GM18499 (cell line): Measurements from ENCODE around the gene PXN.

Experiments
- ATAC-seq: cut with Tn5 transposase; IDR thresholded peaks from one replicate; pipeline ENCODE4 v1.9.1; 2021; ENCODE audit warnings: moderate number of reproducible peaks; ENCODE audit not compliant: insufficient read depth, unreplicated experiment

Gene PXN

DNA sequence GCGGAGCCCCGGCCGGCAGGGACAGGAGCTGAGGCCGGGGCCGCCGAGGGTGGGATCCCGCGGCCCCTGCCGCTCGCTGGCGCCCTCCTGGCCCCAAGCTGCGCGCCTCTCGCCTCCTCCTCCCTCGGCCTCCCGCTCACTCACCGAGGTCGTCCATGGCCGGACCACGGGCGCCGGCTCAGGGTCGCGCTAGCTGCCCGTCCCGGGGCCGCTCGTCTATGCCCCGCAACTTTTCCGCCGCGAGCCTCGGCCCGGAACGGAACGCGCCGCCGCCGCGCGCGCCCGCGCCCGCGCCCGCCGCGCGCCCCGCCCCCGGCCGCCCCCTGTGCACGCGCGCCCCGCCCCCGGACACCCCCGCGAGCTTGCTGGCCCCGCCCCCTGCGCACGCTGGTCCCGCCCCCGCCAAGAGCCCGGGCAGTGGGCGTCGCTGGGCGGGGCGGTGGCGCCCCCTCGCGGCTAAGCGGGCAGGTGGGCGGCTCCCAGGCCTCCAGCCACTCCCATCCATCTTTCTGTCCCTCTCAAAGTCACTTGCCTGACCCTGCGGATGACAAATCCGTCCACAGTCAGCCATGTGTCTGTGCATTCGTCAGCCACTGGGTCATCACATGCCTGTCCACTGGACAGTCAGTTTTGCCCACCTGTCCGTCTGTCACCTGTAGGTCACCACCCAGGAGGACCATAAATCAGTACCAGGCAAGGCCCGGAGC lies at the start of gene PXN:
Gene PXN (minus strand): TSS at position 258 of the 707 bp plus-strand sequence. CDS start 101 bp downstream, at position 157.
- no peak for ATAC-seq

DNA sequence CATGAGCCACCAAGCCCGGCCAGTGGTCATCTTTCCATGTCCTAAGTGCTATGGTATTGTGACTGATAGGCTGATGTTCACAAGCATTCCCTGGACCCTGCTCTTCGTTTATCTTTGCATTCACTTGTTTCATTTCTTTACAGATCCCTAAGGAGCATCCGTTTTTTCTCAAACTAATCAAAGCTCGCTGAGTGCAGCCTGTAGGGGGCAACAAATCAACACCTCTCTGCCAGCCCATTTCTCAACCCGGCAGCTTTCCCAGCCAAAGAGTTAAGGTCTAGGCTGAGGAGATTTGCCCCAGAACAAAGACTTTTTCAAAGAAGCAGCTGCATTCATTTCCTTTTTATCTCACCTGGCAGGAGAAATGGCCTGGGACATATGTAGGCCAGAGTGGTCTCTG lies 48.7 kb upstream of the PXN start:
- no peak for ATAC-seq

DNA sequence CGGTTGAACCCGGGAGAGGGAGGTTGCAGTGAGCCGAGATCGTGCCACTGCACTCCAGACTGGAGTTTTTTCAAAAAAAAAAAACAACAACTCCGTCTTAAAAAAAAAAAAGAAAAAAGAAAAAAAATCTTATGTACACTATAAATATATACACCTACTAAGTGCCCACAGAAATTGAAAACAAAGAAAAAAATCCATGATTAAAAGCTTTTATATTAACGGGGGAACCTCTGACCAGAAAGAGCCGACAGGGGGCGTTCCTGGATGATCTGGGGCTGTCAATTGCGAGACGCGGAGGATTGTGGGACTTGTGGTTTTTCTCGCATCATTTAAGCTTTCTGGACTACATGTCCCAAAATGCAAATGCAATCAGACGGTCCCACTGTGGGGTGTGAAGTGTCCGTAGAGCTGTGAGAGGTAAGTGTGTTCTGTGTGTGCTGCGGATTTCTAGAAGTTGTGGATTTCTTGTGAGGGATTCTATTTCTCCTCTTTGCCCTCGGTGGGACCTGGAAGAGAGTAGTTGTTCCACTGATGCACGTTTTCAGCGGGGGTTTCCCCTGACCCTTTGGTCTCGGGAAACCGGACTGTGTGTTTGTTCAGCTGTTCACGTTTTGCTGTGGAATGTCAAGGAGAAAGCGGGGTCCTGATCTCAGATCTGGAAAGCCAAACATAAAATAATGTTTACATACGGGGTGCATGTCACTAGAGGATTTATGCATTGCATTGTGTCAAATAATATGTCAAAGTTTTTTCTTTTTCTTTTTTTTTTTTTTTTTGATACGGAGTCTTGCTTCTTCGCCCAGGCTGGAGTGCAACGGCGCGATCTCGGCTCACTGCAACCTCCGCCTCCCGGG lies 36.7 kb upstream of the PXN start, which contains the start of gene SIRT4:
Gene SIRT4 (plus strand): TSS at position 360 of the 854 bp plus-strand sequence. CDS start 1,241 bp downstream, outside the sequence.
- peak; percentile 91 for ATAC-seq

DNA sequence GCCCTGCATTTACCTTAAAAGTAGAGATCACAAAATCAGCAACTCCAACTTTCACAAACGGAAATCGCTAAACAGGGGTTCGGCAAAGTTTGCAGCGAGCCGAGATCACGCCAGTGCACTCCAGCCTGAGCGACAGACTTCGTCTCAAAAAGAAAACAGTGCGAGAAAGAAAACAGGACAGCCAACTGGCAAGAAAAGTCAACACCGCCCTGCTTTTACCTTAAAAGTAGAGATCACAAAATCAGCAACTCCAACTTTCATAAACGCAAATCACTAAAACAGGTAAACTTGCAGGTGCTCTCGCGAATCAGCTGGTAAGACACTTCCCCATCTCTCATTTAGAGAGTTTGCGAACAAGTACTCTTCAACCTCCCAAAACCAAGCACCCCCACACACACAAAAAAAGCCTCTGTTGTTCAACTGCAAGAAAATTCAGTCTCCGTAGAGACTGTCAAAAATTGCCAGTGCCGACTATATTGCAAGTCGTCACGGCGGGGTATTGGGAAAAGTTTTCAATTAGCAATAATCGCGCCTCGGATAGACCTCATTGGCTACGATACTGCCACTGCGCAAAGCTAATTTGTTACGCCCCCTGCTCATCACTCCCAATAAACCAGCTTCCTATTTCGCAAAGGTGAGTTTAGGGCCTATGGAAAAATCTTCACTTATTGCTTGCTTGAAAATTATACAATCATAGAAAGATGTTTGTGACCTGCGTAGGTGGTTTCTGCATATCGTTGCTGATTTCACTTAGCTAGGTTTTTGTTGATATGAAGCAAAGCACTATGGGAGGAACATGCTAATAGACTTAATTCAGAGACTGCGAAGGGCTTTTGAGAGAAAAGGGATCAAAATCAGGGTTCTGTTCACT lies 27.4 kb upstream of the PXN start, which contains the start of gene RNU4-1:
Gene RNU4-1 (minus strand): TSS at position 577 of the 871 bp plus-strand sequence.
- no peak for ATAC-seq

DNA sequence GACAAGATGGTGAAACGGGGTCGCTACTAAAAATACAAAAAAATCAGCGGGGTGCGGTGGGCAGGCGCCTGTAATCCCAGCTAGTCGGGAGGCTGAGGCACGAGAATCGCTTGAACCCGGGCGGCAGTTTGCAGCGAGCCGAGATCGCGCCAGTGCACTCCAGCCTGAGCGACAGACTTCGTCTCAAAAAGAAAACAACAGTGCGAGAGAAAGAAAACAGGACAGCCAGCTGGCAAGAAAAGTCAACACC lies 26.8 kb upstream of the PXN start:
- no peak for ATAC-seq

DNA sequence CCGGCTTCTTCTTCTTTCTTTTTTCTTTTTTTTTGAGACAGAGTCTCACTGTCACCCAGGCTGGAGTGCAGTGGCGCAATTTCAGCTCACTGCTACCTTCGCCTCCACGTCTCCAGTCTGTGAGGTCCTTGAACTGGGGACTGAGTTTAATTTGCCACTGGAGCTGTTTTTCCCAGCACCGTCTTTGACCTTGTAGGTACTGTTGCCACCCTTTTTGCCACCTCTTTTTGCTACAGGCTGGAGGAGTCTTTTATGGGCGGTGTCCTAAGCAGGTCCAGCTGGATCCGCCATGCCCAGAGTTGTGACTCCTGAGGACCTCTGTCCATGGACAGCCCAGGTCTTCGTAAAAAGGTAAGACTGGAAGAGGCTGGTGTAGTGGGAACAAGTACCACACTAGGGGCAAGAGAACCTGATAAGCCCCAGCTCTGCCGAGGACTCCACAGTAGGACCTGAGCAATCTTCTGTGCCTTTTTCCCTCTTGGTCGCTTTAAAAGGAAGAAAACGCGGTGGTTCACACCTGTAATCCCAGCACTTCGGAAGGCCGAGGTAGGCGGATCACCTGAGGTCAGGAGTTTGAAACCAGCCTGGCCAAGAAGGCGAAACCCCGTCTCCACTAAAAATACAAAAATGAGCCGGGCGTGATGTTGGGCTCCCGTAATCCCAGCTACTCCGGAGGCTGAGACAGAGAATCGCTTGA lies 25.2 kb upstream of the PXN start:
- ATAC-seq = no peak

DNA sequence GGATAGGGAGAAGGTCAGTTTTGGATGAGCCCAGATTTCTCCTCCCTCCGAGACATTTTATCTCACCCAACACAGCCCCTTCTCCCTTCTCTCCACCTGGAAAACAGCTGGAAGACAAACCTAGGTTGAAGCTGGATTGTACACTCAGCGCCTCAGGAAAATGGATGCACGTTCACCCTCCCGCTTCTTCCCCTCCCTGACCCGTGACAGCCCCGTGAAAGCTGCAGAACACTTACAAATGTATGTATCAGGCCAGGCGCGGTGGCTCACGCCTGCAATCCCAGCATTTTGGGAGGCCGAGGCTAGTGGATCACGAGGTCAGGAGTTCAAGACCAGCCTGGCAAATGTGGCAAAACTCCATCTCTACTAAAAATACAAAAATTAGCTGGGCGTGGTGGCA lies 22.0 kb upstream of the PXN start:
- no peak for ATAC-seq

DNA sequence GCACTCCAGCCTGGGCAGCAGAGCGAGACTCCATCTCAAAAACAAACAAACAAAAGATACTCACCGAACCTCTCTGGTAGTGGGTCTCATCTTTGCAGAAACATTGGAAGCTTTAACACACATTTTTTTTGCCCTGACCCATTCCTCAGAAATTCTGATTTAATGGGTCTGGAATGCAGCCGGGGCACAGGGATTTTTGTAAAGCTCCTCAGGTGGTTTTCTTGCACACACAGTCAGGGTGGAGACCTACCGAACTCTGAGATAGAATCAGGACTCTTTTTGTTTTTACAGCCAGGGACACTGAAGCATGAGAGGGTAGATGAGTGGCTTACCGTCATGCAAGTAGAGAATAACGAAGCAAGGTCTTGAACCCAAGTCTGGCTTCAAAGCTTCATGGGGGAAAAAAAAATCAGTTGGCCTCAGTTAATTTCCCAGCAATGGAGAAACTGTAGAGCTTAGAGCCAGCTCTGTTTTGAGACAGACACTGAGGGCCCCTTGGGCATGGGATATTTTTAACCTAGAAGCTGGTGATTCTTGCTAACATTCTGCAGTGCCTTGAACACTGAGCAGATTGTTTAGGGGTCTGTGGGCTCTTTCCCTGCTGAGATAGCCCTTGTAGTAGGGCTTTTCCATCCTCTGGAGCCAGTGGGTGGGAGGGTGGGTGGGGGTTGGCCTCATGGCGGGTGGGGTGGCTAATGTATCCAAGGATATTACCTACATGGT lies 21.4 kb upstream of the PXN start:
- no peak for ATAC-seq

DNA sequence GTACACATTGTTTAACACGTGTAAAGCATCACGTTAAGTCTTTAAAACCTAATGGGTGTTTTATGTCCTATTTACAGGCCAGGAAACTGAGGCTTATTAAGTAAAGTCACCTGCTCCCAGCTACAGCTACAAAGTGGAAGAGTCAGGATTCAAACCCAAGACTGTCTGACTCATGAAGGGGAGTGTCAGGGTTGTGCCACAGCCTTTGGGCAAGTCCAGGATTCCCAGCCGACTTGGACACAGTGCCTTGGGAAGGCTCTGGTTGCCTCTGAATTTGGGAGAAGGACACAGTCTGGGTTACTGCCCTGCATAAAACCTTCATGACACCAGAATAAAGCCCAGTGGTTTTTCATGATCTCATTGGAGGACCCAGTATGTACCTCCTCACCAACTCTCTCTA lies 18.9 kb upstream of the PXN start:
- no peak for ATAC-seq

DNA sequence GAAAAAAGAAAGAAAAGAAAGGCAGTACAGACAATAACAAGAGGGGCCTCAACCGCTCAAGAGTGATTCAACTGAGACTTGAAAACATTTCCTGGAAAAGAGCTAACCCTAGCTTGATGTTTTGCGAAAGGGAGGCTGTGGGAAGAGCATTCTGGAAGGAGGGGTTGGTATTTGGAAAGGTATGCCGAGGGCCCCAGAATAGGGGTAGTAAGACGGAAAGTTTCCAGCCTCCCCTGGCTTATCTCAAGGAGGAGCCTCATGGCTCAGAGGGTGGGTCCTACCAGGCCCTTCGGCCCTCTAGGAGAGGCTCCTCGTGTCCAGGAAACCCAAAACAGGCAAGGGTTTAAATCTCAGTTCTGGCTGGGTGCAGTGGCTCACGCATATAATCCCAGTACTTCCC lies 17.8 kb upstream of the PXN start:
- ATAC-seq = no peak

DNA sequence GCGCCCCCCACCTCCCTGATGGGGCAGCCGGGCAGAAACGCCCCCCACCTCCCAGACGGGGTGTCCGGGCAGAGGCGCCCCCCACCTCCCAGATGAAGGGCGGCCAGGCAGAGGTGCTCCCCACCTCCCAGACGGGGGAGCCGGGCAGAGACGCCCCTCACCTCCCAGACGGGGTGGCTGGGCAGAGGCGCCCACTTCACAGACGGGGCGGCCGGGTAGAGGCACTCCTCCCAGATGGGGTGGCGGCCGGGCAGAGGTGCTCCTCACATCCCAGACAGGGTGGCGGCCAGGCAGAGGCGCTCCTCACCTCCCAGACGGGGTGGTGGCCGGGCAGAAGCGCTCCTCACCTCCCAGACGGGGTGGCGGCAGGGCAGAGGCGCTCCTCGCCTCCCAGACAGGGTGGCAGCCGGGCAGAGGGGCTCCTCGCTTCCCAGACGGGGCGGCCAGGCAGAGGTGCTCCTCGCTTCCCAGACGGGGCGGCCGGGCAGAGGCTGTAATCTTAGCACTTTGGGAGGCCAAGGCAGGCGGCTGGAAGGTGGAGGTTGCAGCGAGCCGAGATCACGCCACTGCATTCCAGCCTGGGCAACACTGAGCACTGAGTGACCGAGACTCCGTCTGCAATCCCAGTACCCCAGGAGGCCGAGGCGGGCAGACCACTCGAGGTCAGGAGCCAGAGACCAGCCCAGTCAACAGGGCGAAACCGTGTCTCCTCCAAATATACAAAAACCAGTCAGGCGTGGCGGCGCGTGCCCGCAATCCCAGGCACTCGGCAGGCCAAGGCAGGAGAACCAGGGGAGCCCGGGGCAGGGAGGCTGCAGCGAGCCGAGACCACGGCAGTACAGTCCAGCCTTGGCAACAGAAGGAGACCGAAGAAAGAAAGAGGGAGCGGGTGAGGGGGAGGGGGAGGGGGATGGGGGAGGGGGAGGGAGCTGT lies 12.9 kb upstream of the PXN start:
- no peak for ATAC-seq

DNA sequence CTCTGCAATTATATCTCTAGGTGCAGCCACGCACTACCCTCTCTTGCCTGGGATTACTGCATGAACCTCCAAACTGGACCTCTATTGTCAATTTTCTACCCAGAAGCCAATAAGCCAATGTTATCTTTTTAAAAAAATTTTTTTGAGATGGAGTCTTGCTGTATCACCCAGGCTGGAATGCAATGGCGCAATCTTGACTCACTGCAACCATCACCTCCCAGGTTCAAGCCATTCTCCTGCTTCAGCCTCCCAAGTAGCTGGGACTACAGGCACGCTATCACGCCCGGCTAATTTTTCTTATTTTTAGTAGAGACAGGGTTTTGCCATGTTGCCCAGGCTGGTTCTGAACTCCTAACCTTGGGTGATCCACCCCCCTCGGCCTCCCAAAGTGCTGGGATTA lies 11.2 kb upstream of the PXN start:
- no peak for ATAC-seq

DNA sequence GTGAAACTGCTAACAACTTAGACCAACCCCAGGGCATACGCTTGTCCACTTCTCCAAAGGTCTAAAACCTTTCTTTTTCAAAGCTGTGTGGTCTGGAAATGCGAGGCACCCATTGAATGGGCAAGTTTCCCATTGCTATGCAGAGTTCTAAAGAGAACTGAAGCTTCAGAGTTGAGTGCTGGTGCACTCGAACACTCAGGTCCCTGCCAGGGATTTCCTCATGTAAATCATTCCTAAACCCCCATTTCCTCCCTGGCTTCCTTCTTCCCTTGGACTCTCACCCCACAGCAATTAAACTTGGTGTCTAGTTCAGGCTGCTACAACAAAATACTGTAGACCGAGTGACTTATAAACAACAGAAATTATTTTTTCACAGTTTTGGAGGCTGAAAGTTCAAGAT lies 2.2 kb upstream of the PXN start:
- ATAC-seq = no peak

DNA sequence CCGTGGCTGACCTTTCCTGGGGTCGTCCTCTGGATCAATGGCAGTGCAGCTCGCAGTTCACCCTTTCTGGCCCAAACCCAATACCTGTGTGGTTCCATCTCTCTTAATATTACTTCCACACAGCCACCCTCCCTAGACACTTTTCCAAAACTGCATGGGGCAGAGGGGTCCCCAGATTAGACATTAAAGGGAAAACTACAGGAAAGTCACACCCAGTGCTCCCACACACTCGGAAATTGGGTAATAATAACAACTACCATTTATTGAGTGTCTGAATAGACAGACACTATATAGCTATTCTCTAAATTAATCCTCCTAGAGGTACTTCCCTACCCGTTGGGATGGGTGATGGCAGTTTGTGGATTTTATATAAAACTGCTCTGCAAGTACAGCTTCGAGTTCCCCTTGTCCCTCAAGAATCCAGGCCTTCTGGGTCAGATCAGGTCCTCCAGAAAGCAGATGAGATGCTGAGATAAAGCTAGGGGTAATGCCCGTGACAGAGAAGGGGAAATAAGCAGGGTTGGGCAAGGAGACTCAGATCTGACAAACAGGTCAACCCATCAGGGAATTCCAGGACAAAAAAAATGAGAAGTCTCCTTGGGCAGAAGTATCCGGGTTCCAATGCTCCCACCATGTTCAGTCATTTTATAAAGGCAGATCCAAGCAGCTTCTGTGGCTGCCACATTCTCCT lies 795 bp upstream of the PXN start:
- no peak for ATAC-seq

DNA sequence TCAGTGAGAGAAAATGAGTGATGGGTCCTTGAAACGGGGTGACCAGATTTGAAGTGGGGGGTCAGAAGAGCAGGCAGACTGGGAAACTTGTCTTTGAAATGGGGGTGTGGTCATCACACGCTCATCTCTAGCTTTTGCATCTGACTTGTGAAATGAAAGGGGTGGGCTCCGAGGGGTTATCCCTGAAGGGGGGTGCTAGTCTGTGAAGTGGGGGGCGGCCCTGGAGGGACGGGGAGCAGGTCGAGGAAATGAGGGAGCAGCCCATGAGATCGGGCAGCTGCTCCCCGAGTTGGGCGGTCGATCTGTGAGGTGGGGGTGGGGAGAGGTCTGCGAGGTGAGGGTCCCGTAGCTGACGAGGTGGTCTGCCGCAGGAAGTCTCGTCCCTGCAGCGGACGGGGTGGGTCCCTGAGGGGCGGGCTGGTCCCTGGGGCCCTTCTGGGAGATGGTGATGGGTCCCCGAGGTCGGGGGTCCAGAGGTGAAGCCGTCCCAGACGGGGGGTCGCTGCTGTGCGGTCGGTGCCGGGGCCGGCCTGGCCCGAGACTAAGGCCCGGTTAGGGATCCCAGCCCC lies 542 bp downstream of the PXN start:
- ATAC-seq = no peak

DNA sequence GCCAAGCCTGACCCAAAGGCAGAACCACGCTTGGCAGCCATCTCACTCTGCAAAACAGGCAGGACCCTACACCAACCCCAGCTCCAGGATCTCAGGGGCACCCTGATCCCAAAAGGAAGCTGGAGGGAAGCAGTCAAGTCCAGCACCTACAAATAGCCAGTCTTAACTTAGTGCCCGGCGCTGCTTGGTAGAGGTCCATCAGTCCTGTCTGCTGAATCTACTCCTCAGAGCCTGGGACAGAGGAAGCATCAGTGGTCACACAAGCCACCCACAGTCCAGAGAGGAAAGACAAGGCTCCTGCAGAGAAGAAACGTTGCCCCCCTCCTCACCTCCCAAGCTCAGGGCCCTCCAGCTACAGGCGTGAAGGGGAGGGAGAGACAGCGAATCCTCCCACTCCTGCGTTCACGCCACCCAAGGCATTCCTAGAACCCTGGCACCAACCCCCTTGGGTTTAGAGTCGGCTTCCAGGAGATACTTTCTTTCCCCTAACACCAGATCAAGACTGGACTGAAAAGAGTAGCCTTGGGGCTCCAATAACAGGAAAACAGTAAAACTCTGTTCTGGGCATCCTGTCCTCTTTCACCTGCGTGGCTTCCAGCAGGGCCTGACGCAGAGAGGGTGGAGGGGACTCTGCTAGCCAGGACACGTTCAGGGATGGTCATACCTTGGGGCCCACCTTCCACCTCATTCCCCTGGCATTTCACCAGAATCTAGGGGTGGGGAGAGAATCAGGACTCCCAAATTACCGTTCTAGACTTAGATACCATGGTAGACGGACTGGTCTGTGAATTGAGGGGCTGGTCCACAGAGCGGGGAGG lies 1.2 kb downstream of the PXN start:
- no peak for ATAC-seq

DNA sequence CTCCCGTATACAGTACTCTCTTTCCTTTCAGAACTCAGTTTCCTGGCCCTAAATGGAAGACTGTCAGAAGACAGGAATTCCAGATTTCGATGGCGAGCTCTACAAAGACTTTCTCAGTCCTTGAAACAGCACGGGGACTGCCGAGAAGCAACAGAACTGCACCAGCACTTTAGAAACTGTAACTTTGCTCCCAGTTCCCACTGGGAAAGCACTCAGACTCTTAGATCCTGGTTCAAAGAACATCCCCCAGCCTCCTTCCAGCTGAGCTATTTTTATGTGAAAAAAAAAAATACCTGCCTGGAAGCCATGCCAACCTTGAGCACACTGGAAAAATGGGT lies 1.8 kb downstream of the PXN start:
- no peak for ATAC-seq
